ENCODE measurements around the gene PCDH15.

Gene PCDH15

GRCh38 chr10:53786236-53786900 is 1014.7 kb downstream of the PCDH15 start:
- DNase-seq (ENCODE audit: extremely low spot score, insufficient read length, low read depth): no peak
- FAIRE-seq: no peak

- DNase-seq (ENCODE audit: extremely low spot score, insufficient read length, low read depth): no peak
- FAIRE-seq: no peak
Measured at GRCh38 chr10:53771701-53772100, 1029.3 kb downstream of the PCDH15 start.

DNA sequence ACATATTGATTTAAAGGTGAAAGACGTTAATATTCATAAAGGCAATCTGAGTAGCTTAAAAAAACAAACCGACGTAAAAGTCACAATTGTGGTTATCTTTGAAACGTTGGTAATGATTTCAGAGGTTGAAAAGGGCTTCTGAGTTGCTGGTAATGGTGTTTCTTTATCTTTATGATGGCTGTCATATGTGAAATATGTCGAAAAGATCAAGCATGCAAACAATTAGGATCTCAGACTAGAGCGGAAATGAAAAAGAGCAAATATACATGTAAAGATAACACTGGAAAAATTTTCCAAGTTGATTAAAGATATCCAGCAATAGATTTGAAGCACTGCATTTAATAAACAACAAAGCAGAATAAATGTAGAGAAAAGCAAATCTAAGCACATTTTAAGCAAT is 1030.1 kb downstream of the PCDH15 start:
- FAIRE-seq: no peak
- no peak for DNase-seq (ENCODE audit: extremely low spot score, insufficient read length, low read depth)

GRCh38 chr10:53765311-53765710 is 1035.7 kb downstream of the PCDH15 start:
- FAIRE-seq: no peak

GRCh38 chr10:53754596-53755250 is 1046.3 kb downstream of the PCDH15 start:
- DNase-seq (ENCODE audit: extremely low spot score, insufficient read length, low read depth) (no peak), FAIRE-seq (no peak)

More at GRCh38 chr10:53765311-53765710, 1035.7 kb downstream of the PCDH15 start:
- no peak for DNase-seq (ENCODE audit: extremely low spot score, insufficient read length, low read depth)

Data from GM18507 (cell line).